ENCODE data around the gene ADCY5.

Gene ADCY5

DNA sequence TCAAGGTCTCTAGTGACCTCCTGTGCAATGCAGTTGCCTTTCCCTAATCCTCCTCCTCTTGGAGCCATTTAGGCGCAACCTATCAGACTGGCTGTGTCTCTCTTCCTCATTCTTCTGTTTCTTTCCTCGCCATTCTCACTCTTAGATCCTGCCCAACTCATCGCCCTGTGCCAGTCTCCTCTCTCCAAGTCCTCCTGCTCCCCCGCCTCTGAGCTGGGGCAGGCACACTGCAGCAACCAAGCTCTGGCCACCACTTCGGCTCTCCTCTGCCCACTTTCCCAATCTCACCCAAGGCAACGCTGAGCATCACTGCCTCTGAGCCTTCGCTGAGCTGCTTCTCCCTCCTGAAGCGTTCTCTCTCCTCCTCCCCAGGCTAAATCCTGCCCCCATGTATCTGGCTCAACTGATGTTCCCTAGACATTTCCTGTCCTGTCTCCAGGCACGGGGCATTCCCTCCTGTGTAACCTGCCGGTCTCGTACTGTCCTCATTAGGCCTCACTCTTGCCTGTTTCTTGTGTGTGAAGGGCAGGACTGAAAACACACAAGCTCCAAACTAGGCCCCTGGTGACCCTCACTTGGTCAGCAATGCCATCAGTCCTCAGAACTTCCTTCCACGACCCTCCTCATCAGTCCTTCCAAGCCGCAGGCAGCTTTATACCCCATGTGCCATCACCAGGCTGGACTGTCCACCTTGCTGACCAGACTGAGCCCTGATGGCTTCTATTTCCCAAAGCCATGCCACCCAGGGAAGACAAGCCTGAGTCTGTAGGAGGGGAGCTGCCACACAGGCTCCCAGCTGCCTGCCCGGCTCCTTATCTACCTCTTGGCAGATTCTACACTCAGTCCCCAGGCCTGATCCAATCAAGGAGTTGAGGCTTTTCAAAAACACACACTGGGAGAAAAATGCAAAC is 161.6 kb downstream of the ADCY5 start:
- TF ChIP-seq TAF1 (IDR thresholded peaks at IDR 0.05; ENCODE audit: borderline replicate concordance, insufficient read depth, low read length), result no peak
- TF ChIP-seq, protein P1, sequence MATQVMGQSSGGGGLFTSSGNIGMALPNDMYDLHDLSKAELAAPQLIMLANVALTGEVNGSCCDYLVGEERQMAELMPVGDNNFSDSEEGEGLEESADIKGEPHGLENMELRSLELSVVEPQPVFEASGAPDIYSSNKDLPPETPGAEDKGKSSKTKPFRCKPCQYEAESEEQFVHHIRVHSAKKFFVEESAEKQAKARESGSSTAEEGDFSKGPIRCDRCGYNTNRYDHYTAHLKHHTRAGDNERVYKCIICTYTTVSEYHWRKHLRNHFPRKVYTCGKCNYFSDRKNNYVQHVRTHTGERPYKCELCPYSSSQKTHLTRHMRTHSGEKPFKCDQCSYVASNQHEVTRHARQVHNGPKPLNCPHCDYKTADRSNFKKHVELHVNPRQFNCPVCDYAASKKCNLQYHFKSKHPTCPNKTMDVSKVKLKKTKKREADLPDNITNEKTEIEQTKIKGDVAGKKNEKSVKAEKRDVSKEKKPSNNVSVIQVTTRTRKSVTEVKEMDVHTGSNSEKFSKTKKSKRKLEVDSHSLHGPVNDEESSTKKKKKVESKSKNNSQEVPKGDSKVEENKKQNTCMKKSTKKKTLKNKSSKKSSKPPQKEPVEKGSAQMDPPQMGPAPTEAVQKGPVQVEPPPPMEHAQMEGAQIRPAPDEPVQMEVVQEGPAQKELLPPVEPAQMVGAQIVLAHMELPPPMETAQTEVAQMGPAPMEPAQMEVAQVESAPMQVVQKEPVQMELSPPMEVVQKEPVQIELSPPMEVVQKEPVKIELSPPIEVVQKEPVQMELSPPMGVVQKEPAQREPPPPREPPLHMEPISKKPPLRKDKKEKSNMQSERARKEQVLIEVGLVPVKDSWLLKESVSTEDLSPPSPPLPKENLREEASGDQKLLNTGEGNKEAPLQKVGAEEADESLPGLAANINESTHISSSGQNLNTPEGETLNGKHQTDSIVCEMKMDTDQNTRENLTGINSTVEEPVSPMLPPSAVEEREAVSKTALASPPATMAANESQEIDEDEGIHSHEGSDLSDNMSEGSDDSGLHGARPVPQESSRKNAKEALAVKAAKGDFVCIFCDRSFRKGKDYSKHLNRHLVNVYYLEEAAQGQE (IDR thresholded peaks at IDR 0.05; ENCODE audit: insufficient read depth in 1 of 2, low read depth in 2 of 2, low read length in 2 of 2), result no peak
- TF ChIP-seq SIN3A (IDR thresholded peaks at IDR 0.05; ENCODE audit: borderline replicate concordance, insufficient read depth, low read length), result no peak
- no peak for TF ChIP-seq POLR2AphosphoS5 (IDR thresholded peaks at IDR 0.05; ENCODE audit: low read depth, low read length)
- no peak for TF ChIP-seq FOXP2 (optimal IDR thresholded peaks at IDR 0.05; ENCODE audit: borderline replicate concordance, extremely low read depth, extremely low read length, insufficient read depth)

DNA sequence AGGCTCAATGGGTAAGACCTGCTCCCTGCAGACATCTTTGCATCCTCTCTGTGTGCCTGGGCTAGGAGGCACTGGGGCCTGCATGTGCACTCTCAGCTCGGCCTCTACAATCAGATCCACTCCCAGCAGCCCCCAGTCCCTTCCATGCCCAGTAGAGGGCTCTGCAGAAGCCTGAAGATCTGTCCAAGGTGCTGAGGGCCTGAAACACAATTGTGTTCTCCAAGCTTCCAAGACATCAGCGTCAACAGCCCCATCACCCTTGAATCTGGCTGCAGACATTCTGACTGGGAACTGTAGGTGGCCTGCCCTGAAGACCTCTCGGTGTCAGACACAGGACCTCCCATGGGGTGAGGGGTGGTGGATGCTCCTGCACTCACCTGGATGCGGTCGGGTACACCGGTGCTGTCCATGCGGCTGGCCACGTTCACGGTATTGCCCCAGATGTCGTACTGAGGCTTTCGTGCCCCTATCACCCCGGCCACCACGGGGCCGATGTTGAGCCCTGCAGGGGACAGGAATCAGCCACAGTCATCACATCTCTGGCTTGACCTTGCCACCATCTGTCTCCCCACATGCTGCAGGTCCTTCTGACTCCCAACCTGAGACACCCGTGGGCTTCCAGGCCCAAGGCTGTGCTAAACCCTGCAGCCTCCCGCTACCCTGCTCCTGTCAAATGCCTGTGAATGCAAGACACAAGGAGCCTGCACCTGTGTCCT is 162.4 kb downstream of the ADCY5 start:
- TF ChIP-seq SIN3A (IDR thresholded peaks at IDR 0.05; ENCODE audit: borderline replicate concordance, insufficient read depth, low read length) (peak; percentile 91; the same call in 1 of the 2 replicates), TAF1 (IDR thresholded peaks at IDR 0.05; ENCODE audit: borderline replicate concordance, insufficient read depth, low read length) (no peak), POLR2AphosphoS5 (IDR thresholded peaks at IDR 0.05; ENCODE audit: low read depth, low read length) (no peak), FOXP2 (optimal IDR thresholded peaks at IDR 0.05; ENCODE audit: borderline replicate concordance, extremely low read depth, extremely low read length, insufficient read depth) (no peak)
- TF ChIP-seq, protein P1 (IDR thresholded peaks at IDR 0.05; ENCODE audit: insufficient read depth in 1 of 2, low read depth in 2 of 2, low read length in 2 of 2), result peak; percentile 98 to 99

GRCh38 chr3:123285931-123286307 is 163.0 kb downstream of the ADCY5 start:
- TF ChIP-seq POLR2AphosphoS5 (IDR thresholded peaks at IDR 0.05; ENCODE audit: low read depth, low read length), result no peak
- no peak for TF ChIP-seq TAF1 (IDR thresholded peaks at IDR 0.05; ENCODE audit: borderline replicate concordance, insufficient read depth, low read length)
- no peak for TF ChIP-seq SIN3A (IDR thresholded peaks at IDR 0.05; ENCODE audit: borderline replicate concordance, insufficient read depth, low read length)
- TF ChIP-seq, protein P1 (IDR thresholded peaks at IDR 0.05; ENCODE audit: insufficient read depth in 1 of 2, low read depth in 2 of 2, low read length in 2 of 2), result no peak
- no peak for TF ChIP-seq FOXP2 (optimal IDR thresholded peaks at IDR 0.05; ENCODE audit: borderline replicate concordance, extremely low read depth, extremely low read length, insufficient read depth)

GRCh38 chr3:123285479-123285878 is 163.4 kb downstream of the ADCY5 start:
- TF ChIP-seq SIN3A (IDR thresholded peaks at IDR 0.05; ENCODE audit: borderline replicate concordance, insufficient read depth, low read length) (no peak), FOXP2 (optimal IDR thresholded peaks at IDR 0.05; ENCODE audit: borderline replicate concordance, extremely low read depth, extremely low read length, insufficient read depth) (no peak), TAF1 (IDR thresholded peaks at IDR 0.05; ENCODE audit: borderline replicate concordance, insufficient read depth, low read length) (no peak), POLR2AphosphoS5 (IDR thresholded peaks at IDR 0.05; ENCODE audit: low read depth, low read length) (no peak)
- TF ChIP-seq, protein P1 (IDR thresholded peaks at IDR 0.05; ENCODE audit: insufficient read depth in 1 of 2, low read depth in 2 of 2, low read length in 2 of 2), result no peak

All from PFSK-1 (cell line).